ENCODE measurements around the gene RHOF.

RHOF gene

GRCh38 chr12:121784460-121784859 lies 9.0 kb downstream of the RHOF start:
- Histone ChIP-seq H3K9ac (ENCODE audit: low read depth, low read length) (no peak overlapping the region), H3K9me3 (ENCODE audit: control insufficient read depth, insufficient read depth, low read length) (no peaks in the 10 kb centered on the region), H3K36me3 (ENCODE audit: control insufficient read depth, insufficient read depth, low read length) (peaks cover 26% of the 10 kb centered on the region), H3K4me3 (ENCODE audit: low read depth, low read length) (no peak overlapping the region), H3K4me1 (ENCODE audit: control insufficient read depth, insufficient read depth, low read length) (no peaks in the 10 kb centered on the region), H3K27me3 (ENCODE audit: control insufficient read depth, insufficient read depth, low read length) (no peaks in the 10 kb centered on the region)

- no peaks in the 10 kb centered on the region for H3K27me3 ChIP-seq (ENCODE audit: control insufficient read depth, insufficient read depth, low read length)
- peaks cover 30% of the 10 kb centered on the region for H3K36me3 ChIP-seq (ENCODE audit: control insufficient read depth, insufficient read depth, low read length)
- H3K4me3 ChIP-seq (ENCODE audit: low read depth, low read length) = no peak overlapping the region
- H3K9ac ChIP-seq (ENCODE audit: low read depth, low read length) = no peak overlapping the region
- H3K4me1 ChIP-seq (ENCODE audit: control insufficient read depth, insufficient read depth, low read length) = no peaks in the 10 kb centered on the region
- H3K9me3 ChIP-seq (ENCODE audit: control insufficient read depth, insufficient read depth, low read length) = no peaks in the 10 kb centered on the region
Observed at GRCh38 chr12:121783766-121784165, 9.7 kb downstream of the RHOF start.

- Histone ChIP-seq H3K4me1 (ENCODE audit: control insufficient read depth, insufficient read depth, low read length) (no peaks in the 10 kb centered on the region), H3K4me3 (ENCODE audit: low read depth, low read length) (no peak overlapping the region)
Observed at GRCh38 chr12:121781998-121782979, 11.2 kb downstream of the RHOF start.

GRCh38 chr12:121781484-121781997 lies 11.9 kb downstream of the RHOF start:
- H3K9me3 ChIP-seq (ENCODE audit: control insufficient read depth, insufficient read depth, low read length) = no peaks in the 10 kb centered on the region
- H3K27me3 ChIP-seq (ENCODE audit: control insufficient read depth, insufficient read depth, low read length) = no peaks in the 10 kb centered on the region
- H3K4me1 ChIP-seq (ENCODE audit: control insufficient read depth, insufficient read depth, low read length) = no peaks in the 10 kb centered on the region
- peaks cover 28% of the 10 kb centered on the region for H3K36me3 ChIP-seq (ENCODE audit: control insufficient read depth, insufficient read depth, low read length)
- peak overlapping the region; percentile 0 for H3K9ac ChIP-seq (ENCODE audit: low read depth, low read length)
- H3K4me3 ChIP-seq (ENCODE audit: low read depth, low read length) = no peak overlapping the region

More at GRCh38 chr12:121781998-121782979, 11.2 kb downstream of the RHOF start:
- peak overlapping the region; percentile 0 for H3K9ac ChIP-seq (ENCODE audit: low read depth, low read length)
- no peaks in the 10 kb centered on the region for H3K9me3 ChIP-seq (ENCODE audit: control insufficient read depth, insufficient read depth, low read length)
- H3K27me3 ChIP-seq (ENCODE audit: control insufficient read depth, insufficient read depth, low read length) = no peaks in the 10 kb centered on the region
- peaks cover 33% of the 10 kb centered on the region for H3K36me3 ChIP-seq (ENCODE audit: control insufficient read depth, insufficient read depth, low read length)

GRCh38 chr12:121780429-121780828 lies 13.1 kb downstream of the RHOF start:
- H3K4me1 ChIP-seq (ENCODE audit: control insufficient read depth, insufficient read depth, low read length) = no peaks in the 10 kb centered on the region
- no peak overlapping the region for H3K4me3 ChIP-seq (ENCODE audit: low read depth, low read length)
- H3K36me3 ChIP-seq (ENCODE audit: control insufficient read depth, insufficient read depth, low read length) = peaks cover 28% of the 10 kb centered on the region
- H3K9ac ChIP-seq (ENCODE audit: low read depth, low read length) = no peak overlapping the region
- no peaks in the 10 kb centered on the region for H3K9me3 ChIP-seq (ENCODE audit: control insufficient read depth, insufficient read depth, low read length)
- no peaks in the 10 kb centered on the region for H3K27me3 ChIP-seq (ENCODE audit: control insufficient read depth, insufficient read depth, low read length)

- H3K36me3 ChIP-seq (ENCODE audit: control insufficient read depth, insufficient read depth, low read length) = peaks cover 29% of the 10 kb centered on the region
- no peak overlapping the region for H3K4me3 ChIP-seq (ENCODE audit: low read depth, low read length)
- no peaks in the 10 kb centered on the region for H3K9me3 ChIP-seq (ENCODE audit: control insufficient read depth, insufficient read depth, low read length)
- H3K4me1 ChIP-seq (ENCODE audit: control insufficient read depth, insufficient read depth, low read length) = no peaks in the 10 kb centered on the region
- no peak overlapping the region for H3K9ac ChIP-seq (ENCODE audit: low read depth, low read length)
- no peaks in the 10 kb centered on the region for H3K27me3 ChIP-seq (ENCODE audit: control insufficient read depth, insufficient read depth, low read length)
Observed at GRCh38 chr12:121779422-121779895, 14.0 kb downstream of the RHOF start.

- Histone ChIP-seq H3K4me1 (ENCODE audit: control insufficient read depth, insufficient read depth, low read length) (no peaks in the 10 kb centered on the region), H3K36me3 (ENCODE audit: control insufficient read depth, insufficient read depth, low read length) (peaks cover 29% of the 10 kb centered on the region), H3K9ac (ENCODE audit: low read depth, low read length) (no peak overlapping the region), H3K27me3 (ENCODE audit: control insufficient read depth, insufficient read depth, low read length) (no peaks in the 10 kb centered on the region), H3K9me3 (ENCODE audit: control insufficient read depth, insufficient read depth, low read length) (no peaks in the 10 kb centered on the region), H3K4me3 (ENCODE audit: low read depth, low read length) (no peak overlapping the region)
Observed at GRCh38 chr12:121778567-121779421, 14.7 kb downstream of the RHOF start.

- no peak overlapping the region for H3K9ac ChIP-seq (ENCODE audit: low read depth, low read length)
- peaks cover 29% of the 10 kb centered on the region for H3K36me3 ChIP-seq (ENCODE audit: control insufficient read depth, insufficient read depth, low read length)
- no peak overlapping the region for H3K4me3 ChIP-seq (ENCODE audit: low read depth, low read length)
- no peaks in the 10 kb centered on the region for H3K9me3 ChIP-seq (ENCODE audit: control insufficient read depth, insufficient read depth, low read length)
- no peaks in the 10 kb centered on the region for H3K27me3 ChIP-seq (ENCODE audit: control insufficient read depth, insufficient read depth, low read length)
- no peaks in the 10 kb centered on the region for H3K4me1 ChIP-seq (ENCODE audit: control insufficient read depth, insufficient read depth, low read length)
Observed at GRCh38 chr12:121776190-121777098, 17.0 kb downstream of the RHOF start.

GRCh38 chr12:121775501-121775900 lies 18.0 kb downstream of the RHOF start:
- Histone ChIP-seq H3K4me1 (ENCODE audit: control insufficient read depth, insufficient read depth, low read length) (peaks cover 1% of the 10 kb centered on the region), H3K4me3 (ENCODE audit: low read depth, low read length) (no peak overlapping the region), H3K9ac (ENCODE audit: low read depth, low read length) (no peak overlapping the region), H3K36me3 (ENCODE audit: control insufficient read depth, insufficient read depth, low read length) (peaks cover 23% of the 10 kb centered on the region), H3K27me3 (ENCODE audit: control insufficient read depth, insufficient read depth, low read length) (no peaks in the 10 kb centered on the region), H3K9me3 (ENCODE audit: control insufficient read depth, insufficient read depth, low read length) (no peaks in the 10 kb centered on the region)

GRCh38 chr12:121774968-121775474 lies 18.5 kb downstream of the RHOF start:
- Histone ChIP-seq H3K9me3 (ENCODE audit: control insufficient read depth, insufficient read depth, low read length) (no peaks in the 10 kb centered on the region), H3K9ac (ENCODE audit: low read depth, low read length) (peak overlapping the region; percentile 32), H3K4me1 (ENCODE audit: control insufficient read depth, insufficient read depth, low read length) (peaks cover 2% of the 10 kb centered on the region), H3K36me3 (ENCODE audit: control insufficient read depth, insufficient read depth, low read length) (peaks cover 18% of the 10 kb centered on the region), H3K27me3 (ENCODE audit: control insufficient read depth, insufficient read depth, low read length) (no peaks in the 10 kb centered on the region), H3K4me3 (ENCODE audit: low read depth, low read length) (no peak overlapping the region)
